HG03378 (cell line): Measurements from ENCODE around the gene SLCO2A1.

ENCODE experiments used
- ATAC-seq: cut with Tn5 transposase; IDR thresholded peaks from one replicate; pipeline ENCODE4 v1.9.1; 2021; ENCODE audit warnings: mild to moderate bottlenecking, moderate library complexity; ENCODE audit not compliant: unreplicated experiment

The SLCO2A1 gene

GRCh38 chr3:134061401-134061800, 31.7 kb upstream of the SLCO2A1 start:
- ATAC-seq, result no peak

GRCh38 chr3:134060561-134061385, 31.0 kb upstream of the SLCO2A1 start:
- ATAC-seq, result no peak

- ATAC-seq, result no peak
Observed at GRCh38 chr3:134059671-134060560, 30.2 kb upstream of the SLCO2A1 start.

GRCh38 chr3:134059035-134059601, 29.4 kb upstream of the SLCO2A1 start:
- ATAC-seq, result no peak

- no peak for ATAC-seq
Observed at GRCh38 chr3:134057654-134058110, 28.0 kb upstream of the SLCO2A1 start.

GRCh38 chr3:134057006-134057653, 27.4 kb upstream of the SLCO2A1 start:
- ATAC-seq, result no peak

- no peak for ATAC-seq
Observed at GRCh38 chr3:134056464-134056891, 26.8 kb upstream of the SLCO2A1 start.

- ATAC-seq, result no peak
Observed at GRCh38 chr3:134055661-134056060, 25.9 kb upstream of the SLCO2A1 start.

- ATAC-seq, result no peak
Observed at GRCh38 chr3:134054881-134055280, 25.2 kb upstream of the SLCO2A1 start.

GRCh38 chr3:134054231-134054630, 24.5 kb upstream of the SLCO2A1 start:
- ATAC-seq, result no peak

- ATAC-seq, result no peak
Observed at GRCh38 chr3:134052370-134052769, 22.6 kb upstream of the SLCO2A1 start.

- no peak for ATAC-seq
Observed at GRCh38 chr3:134049676-134050075, 20.0 kb upstream of the SLCO2A1 start.

- no peak for ATAC-seq
Observed at GRCh38 chr3:134048278-134048996, 18.7 kb upstream of the SLCO2A1 start.

- no peak for ATAC-seq
Observed at GRCh38 chr3:134044459-134044858, 14.7 kb upstream of the SLCO2A1 start.

- no peak for ATAC-seq
Observed at GRCh38 chr3:134040066-134040465, 10.3 kb upstream of the SLCO2A1 start.

- no peak for ATAC-seq
Observed at GRCh38 chr3:134039161-134039862, 9.6 kb upstream of the SLCO2A1 start.

GRCh38 chr3:134038716-134039115, 9.0 kb upstream of the SLCO2A1 start:
- no peak for ATAC-seq

- no peak for ATAC-seq
Observed at GRCh38 chr3:134038071-134038491, 8.4 kb upstream of the SLCO2A1 start.

GRCh38 chr3:134037168-134037567, 7.4 kb upstream of the SLCO2A1 start:
- no peak for ATAC-seq

GRCh38 chr3:134036291-134036690, 6.6 kb upstream of the SLCO2A1 start:
- ATAC-seq, result no peak
